Measurements from ENCODE around the gene FTCD. TPM values are rescaled to one million over a fixed set of nuclear protein-coding genes. Genes with fewer than 3 reads are reported as not detected.

Gene FTCD
- total RNA-seq, 1 experiment from 2014 or later, result 6.7 TPM

- no peaks in the 10 kb centered on the region for H3K79me1 ChIP-seq (ENCODE audit: insufficient read depth, low read depth, low read length, poor library complexity, severe bottlenecking)
- no peaks in the 10 kb centered on the region for H3K27me3 Mint-ChIP-seq (ENCODE audit: low read depth)
- no peak overlapping the region for H4K5ac ChIP-seq (ENCODE audit: insufficient read length, low read depth, low read length)
- H3K9me3 Mint-ChIP-seq, result no peaks in the 10 kb centered on the region
- no peaks in the 10 kb centered on the region for H3K23me2 ChIP-seq (ENCODE audit: insufficient read length, low read depth, low read length, poor library complexity, severe bottlenecking)
- H3K18ac ChIP-seq (ENCODE audit: insufficient read length, low read depth, low read length), result no peak overlapping the region
- H3K36me3 Mint-ChIP-seq (ENCODE audit: insufficient read depth in 1 of 3, low read depth in 3 of 3), result peaks cover 39 to 66% (median 58%) of the 10 kb centered on the region in 3 experiments; a peak in 6 of 7 replicates
- no peak overlapping the region for H2AK5ac ChIP-seq (ENCODE audit: insufficient read length, low read length)
- no peak overlapping the region for H3K9ac ChIP-seq (ENCODE audit: extremely low read depth, insufficient read length, low read length)
- TF ChIP-seq CTCF (conservative IDR thresholded peaks at IDR 0.05), result no peak
- no peak overlapping the region for H3K23ac ChIP-seq (ENCODE audit: insufficient read length, low read depth, low read length)
- H2BK120ac ChIP-seq (ENCODE audit: low read depth, low read length, poor library complexity, severe bottlenecking), result no peak overlapping the region
- H2AFZ ChIP-seq (ENCODE audit: low read length), result no peak overlapping the region
- H3K4me2 ChIP-seq (ENCODE audit: insufficient read depth, insufficient read length, low read length), result no peak overlapping the region
- H3K27ac Mint-ChIP-seq, result 0 out of 7 replicates have a peak overlapping the region, but pooled peaks of 1 of the 3 experiments have one; percentile 59
- H3K27me3 ChIP-seq (ENCODE audit: insufficient read depth, low read length), result no peaks in the 10 kb centered on the region
- no peak overlapping the region for H4K8ac ChIP-seq (replicated peaks; ENCODE audit: insufficient read length, low read depth, low read length)
- H2BK12ac ChIP-seq (ENCODE audit: insufficient read length, low read depth, low read length), result no peak overlapping the region
- H3K9me3 ChIP-seq (ENCODE audit: control insufficient read depth, low read depth, low read length), result no peaks in the 10 kb centered on the region
- H3K4me1 Mint-ChIP-seq, result peaks cover 1 to 4% of the 10 kb centered on the region in 2 experiments; a peak in 3 of 4 replicates
- no peaks in the 10 kb centered on the region for H3K79me2 ChIP-seq (ENCODE audit: insufficient read depth, low read length)
- H3K4ac ChIP-seq (ENCODE audit: low read depth, low read length), result no peak overlapping the region
- no peak overlapping the region for H3T11ph ChIP-seq (ENCODE audit: low read length)
- no peak overlapping the region for H3K14ac ChIP-seq (ENCODE audit: insufficient read depth, low read length)
- H2BK5ac ChIP-seq (ENCODE audit: insufficient read length, low read length), result no peak overlapping the region
- H4K20me1 ChIP-seq (ENCODE audit: control insufficient read depth, insufficient read depth, insufficient read length), result no peaks in the 10 kb centered on the region
- H3K56ac ChIP-seq (ENCODE audit: insufficient read length, low read depth, low read length), result no peak overlapping the region
- no peaks in the 10 kb centered on the region for H3K4me1 ChIP-seq (ENCODE audit: insufficient read depth, low read length)
- H2BK20ac ChIP-seq (ENCODE audit: low read depth, low read length, poor library complexity, severe bottlenecking), result no peak overlapping the region
- no peak overlapping the region for H3K27ac ChIP-seq (ENCODE audit: insufficient read length, low read depth, low read length)
- WGBS (ENCODE audit: extremely low coverage, insufficient read length, low lambda C conversion rate), result no CpG with 5 or more reads among the region's 10 CpGs
- no peak overlapping the region for H4K91ac ChIP-seq (ENCODE audit: insufficient read length, low read depth, low read length)
- no peak for DNase-seq
- no peak overlapping the region for H3K4me3 Mint-ChIP-seq
- H2BK15ac ChIP-seq (ENCODE audit: low read depth, low read length), result no peak overlapping the region
Measured at GRCh38 chr21:46193829-46194373, 38.5 kb upstream of the FTCD start.
